KOPT-K1 (cell line): ENCODE measurements around the gene SPRN.
"Not testable (repeated sequence)": the region's sequence is repeated elsewhere in the genome, so short reads cannot be mapped to it uniquely, and the experiment has no call there.

Source experiments
- H3K27ac ChIP-seq: fragments of 200-600 bp; sonication (generic); 2 replicates; pipeline ENCODE4 v1.5.1; 2016; ENCODE audit warnings: antibody characterized with exemption, mild to moderate bottlenecking, low read depth, low read length; ENCODE audit not compliant: poor library complexity, severe bottlenecking
- H3K36me3 ChIP-seq: fragments of 200-600 bp; sonication (generic); 2 replicates; pipeline ENCODE4 v1.5.1; 2017; ENCODE audit warnings: antibody characterized with exemption, mild to moderate bottlenecking, low read length, moderate library complexity; ENCODE audit not compliant: insufficient read depth
- H3K9me3 ChIP-seq: fragments of 200-600 bp; sonication (generic); 2 replicates; pipeline ENCODE4 v1.5.1; 2017; ENCODE audit warnings: antibody characterized with exemption, low read length, mild to moderate bottlenecking; ENCODE audit not compliant: insufficient read depth, poor library complexity, severe bottlenecking

SPRN gene

DNA sequence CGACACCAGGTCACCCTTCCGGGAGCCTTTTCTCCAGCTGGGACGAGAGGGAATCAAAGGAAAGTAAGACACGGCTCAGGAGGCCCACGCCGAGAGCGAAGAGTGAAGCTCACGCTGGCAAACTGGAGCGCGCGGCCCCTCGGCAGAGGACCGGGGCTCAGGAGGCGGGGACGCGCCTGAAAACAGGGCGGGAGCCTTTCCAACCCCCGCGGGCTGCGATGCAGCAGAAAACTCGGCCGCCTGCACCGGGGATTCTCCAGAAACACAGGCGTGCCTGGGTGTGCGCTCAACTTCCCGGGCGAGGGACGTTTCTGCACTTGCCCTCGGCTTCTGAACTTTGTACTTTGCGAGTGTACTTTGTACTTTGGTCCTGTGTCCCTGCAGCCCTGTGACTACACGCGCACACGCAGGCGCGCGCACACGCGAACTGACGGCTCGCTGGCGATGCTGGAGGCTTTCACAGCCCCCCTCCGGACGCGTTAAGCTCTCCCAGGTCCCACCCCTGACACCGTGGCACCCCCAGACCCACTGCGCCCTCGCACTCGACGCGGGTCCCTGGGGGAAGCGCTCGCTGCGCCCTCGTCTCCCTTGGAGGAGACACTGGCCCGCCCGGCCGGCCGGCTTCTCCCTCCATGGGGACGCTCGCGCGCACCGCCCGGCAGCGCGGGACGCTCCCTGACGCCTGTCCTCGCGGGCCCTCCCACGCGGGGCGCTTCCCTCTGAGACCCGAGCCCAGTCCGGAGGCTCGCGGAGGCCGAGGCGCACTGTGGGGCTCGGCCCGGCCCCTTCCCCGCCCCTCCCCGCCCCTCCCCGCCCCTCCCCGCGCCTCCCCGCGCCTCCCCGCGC lies 46.0 kb downstream of the SPRN start:
- H3K9me3 ChIP-seq, result no peaks in the 10 kb centered on the region
- H3K36me3 ChIP-seq, result no peaks in the 10 kb centered on the region
- H3K27ac ChIP-seq, result no peak overlapping the region

- no peaks in the 10 kb centered on the region for H3K9me3 ChIP-seq
- no peak overlapping the region for H3K27ac ChIP-seq
- no peaks in the 10 kb centered on the region for H3K36me3 ChIP-seq
Observed at GRCh38 chr10:133377818-133378250, 46.6 kb downstream of the SPRN start.

- Histone ChIP-seq H3K36me3 (no peaks in the 10 kb centered on the region), H3K9me3 (no peaks in the 10 kb centered on the region), H3K27ac (no peak overlapping the region)
Observed at GRCh38 chr10:133377025-133377817, 47.2 kb downstream of the SPRN start.

DNA sequence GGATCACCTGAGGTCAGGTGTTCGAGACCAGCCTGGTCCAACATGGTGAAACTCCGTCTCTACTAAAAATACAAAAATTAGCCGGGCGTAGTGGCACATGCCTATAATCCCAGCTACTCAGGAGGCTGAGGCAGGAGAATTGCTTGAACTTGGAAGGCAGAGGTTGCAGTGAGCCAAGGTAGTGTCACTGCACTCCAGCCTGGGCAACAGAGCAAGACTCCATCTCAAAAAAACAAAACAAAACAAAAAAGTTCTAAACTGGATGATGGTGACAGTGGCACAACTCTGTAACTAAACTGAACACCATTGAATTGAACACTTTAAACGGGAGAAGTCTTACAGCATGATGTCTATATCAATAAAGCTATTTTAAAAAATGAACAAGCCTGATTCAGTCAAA lies 48.2 kb downstream of the SPRN start:
- not testable (repeated sequence) for H3K9me3 ChIP-seq, H3K27ac ChIP-seq, H3K36me3 ChIP-seq

GRCh38 chr10:133375357-133376115 lies 48.9 kb downstream of the SPRN start:
- Histone ChIP-seq H3K9me3 (no peaks in the 10 kb centered on the region), H3K27ac (no peak overlapping the region), H3K36me3 (no peaks in the 10 kb centered on the region)

DNA sequence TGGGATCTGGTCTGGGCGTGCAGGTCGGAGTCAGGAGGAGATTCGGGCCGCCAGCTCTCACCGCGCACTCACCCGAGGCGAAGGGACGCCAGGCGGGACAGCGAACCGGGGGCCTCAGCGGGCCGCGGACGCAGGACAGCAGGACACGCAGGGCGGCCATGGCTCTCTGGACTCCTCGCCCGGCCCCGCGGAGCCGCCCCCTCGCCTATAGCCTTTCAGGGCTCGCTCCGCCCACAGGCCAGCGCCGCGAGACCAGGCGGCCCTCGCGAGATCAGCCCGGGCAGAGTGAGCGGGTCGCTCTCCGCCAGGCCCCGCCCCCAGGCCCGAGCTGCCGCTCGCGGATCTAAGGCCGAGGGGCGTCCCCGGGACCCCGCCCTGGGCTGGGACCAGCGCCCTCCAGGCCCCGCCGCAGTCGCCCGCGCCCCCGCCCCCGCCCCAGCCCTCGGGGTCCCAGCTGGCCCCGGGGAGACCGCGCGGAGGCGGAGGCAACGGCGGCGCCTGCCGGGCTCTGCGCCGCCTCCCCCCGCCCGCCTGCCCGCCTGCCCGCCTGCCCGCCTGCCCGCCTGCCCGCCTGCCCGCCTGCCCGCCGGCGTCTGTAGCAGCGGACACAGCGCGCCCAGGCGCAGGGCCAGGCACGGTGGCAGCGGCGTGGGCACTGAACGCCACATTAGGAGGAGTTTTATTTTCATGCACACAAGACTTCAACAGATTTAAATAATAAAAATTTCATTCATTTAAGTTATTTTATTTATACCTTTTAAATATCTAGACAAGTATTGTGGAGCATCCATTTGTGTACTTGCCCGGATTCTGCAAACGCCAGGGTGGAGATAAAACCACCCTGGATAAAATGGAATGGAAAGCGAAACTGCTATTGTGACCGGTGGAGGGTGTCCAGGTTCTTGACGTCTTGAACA lies 51.0 kb downstream of the SPRN start, which contains the start of gene ECHS1:
Gene ECHS1 (minus strand): TSS at position 181 of the 917 bp plus-strand sequence. CDS start 21 bp downstream, at position 160.
- Histone ChIP-seq H3K9me3 (no peaks in the 10 kb centered on the region), H3K36me3 (peaks cover 19% of the 10 kb centered on the region), H3K27ac (peak within 1 kb of the TSS; percentile 57)

- no peaks in the 10 kb centered on the region for H3K9me3 ChIP-seq
- H3K36me3 ChIP-seq, result peaks cover 25% of the 10 kb centered on the region
- no peak overlapping the region for H3K27ac ChIP-seq
Observed at GRCh38 chr10:133372507-133372906, 51.9 kb downstream of the SPRN start.
